Skeletal muscle tissue (tissue), 4 donors: Measurements from ENCODE around the gene PHF19. TPM values are rescaled to one million over a fixed set of nuclear protein-coding genes. Genes with fewer than 3 reads are reported as not detected.

Experiments
- H3K27ac ChIP-seq: one replicate; pipeline ENCODE4 v1.7.0; 2013; ENCODE audit warnings: mild to moderate bottlenecking, low read depth, low read length, inconsistent platforms
- H3K27me3 ChIP-seq, 3 donors: one replicate each; pipeline ENCODE4 v1.7.0; 2013; ENCODE audit warnings: low read length in 3 of 3; ENCODE audit not compliant: control insufficient read depth in 3 of 3, insufficient read depth in 3 of 3
- H3K36me3 ChIP-seq, 3 donors: one replicate each; pipeline ENCODE4 v1.7.0; 2013; ENCODE audit warnings: low read length in 3 of 3; ENCODE audit not compliant: control insufficient read depth in 3 of 3, insufficient read depth in 3 of 3
- H3K4me1 ChIP-seq, 3 donors: one replicate each; pipeline ENCODE4 v1.7.0; 2013; ENCODE audit warnings: low read length in 3 of 3, mild to moderate bottlenecking in 3 of 3; ENCODE audit not compliant: control insufficient read depth in 3 of 3, insufficient read depth in 3 of 3
- H3K4me3 ChIP-seq, 3 donors: one replicate each; pipeline ENCODE4 v1.7.0; 2013; ENCODE audit warnings: low read length in 3 of 3
- H3K9ac ChIP-seq, 3 donors: one replicate each; pipeline ENCODE4 v1.7.0; 2013; ENCODE audit warnings: low read length in 3 of 3, mild to moderate bottlenecking in 3 of 3, moderate library complexity in 2 of 3, low read depth in 1 of 3
- H3K9me3 ChIP-seq, 3 donors: one replicate each; pipeline ENCODE4 v1.7.0; 2013; ENCODE audit warnings: low read length in 3 of 3; ENCODE audit not compliant: control insufficient read depth in 3 of 3
- total RNA-seq: library from RNA; depleted of rRNA; stranded (reverse); fragments of >200 nt; gene quantifications from one replicate; pipeline ENCODE4 v1.2.3, GENCODE V29; 2014
- donor health status: Osteomylitis.

The PHF19 gene
- total RNA-seq, 1 donor from 2014 or later = 14.1 TPM

DNA sequence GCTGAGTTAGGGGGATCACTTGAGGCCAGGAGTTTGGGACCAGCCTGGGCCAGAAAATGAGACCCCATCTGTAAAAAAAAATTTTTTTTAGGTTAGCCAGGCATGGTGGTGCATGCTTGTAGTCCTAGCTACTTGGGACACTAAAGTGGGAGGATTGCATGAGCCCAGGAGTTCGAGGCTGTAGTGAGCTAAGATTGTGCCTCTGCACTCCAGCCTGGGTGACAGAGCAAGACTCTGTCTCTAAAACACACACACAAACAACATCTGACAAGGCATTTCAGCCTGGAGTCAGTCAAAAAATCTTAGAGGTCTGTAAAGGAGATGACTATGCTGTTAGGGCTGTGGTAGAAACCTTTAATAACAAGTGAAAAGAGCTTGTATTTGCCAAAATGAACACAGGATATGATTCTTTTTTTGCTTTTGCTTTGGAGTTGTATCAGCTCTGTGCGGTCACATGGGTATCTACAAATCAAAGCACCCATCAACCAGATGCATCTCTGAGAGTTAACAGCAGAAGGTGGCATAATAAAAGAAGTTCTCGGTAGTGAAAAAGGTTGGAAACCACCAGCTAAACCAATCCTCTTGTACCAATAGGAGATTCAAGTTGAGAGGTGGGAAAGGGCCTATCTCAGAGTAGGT is 30.6 kb downstream of the PHF19 start:
- no peak overlapping the region for H3K9ac ChIP-seq
- no peak overlapping the region for H3K27ac ChIP-seq
- H3K27me3 ChIP-seq = no peaks in the 10 kb centered on the region
- H3K9me3 ChIP-seq = no peaks in the 10 kb centered on the region
- H3K4me1 ChIP-seq = peaks cover 13 to 20% (median 14%) of the 10 kb centered on the region in 3 donors
- peaks cover 0 to 8% (median 3%) of the 10 kb centered on the region in 3 donors for H3K36me3 ChIP-seq
- H3K4me3 ChIP-seq = no peak overlapping the region

DNA sequence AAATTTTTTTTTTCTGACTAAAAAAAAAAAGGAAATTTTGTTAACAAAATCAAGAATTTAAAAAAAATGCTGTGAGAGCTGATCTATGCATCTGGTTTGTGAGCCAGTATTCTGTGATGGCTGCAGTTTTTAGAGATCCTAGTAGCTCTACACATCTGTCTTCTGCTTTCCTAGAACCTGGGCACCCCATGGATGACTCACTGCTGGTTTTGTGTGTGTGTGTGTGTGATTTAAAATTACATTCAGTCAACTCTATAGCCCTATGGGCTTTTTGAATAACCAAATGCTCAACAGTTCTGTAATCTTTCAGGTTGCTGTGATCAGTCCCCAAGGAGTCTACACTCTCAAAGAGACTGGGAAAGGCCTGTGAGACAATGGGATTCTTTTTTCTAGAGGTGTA is 31.7 kb downstream of the PHF19 start:
- H3K36me3 ChIP-seq = peaks cover 0 to 5% (median 3%) of the 10 kb centered on the region in 3 donors
- no peaks in the 10 kb centered on the region for H3K9me3 ChIP-seq
- no peak overlapping the region for H3K27ac ChIP-seq

DNA sequence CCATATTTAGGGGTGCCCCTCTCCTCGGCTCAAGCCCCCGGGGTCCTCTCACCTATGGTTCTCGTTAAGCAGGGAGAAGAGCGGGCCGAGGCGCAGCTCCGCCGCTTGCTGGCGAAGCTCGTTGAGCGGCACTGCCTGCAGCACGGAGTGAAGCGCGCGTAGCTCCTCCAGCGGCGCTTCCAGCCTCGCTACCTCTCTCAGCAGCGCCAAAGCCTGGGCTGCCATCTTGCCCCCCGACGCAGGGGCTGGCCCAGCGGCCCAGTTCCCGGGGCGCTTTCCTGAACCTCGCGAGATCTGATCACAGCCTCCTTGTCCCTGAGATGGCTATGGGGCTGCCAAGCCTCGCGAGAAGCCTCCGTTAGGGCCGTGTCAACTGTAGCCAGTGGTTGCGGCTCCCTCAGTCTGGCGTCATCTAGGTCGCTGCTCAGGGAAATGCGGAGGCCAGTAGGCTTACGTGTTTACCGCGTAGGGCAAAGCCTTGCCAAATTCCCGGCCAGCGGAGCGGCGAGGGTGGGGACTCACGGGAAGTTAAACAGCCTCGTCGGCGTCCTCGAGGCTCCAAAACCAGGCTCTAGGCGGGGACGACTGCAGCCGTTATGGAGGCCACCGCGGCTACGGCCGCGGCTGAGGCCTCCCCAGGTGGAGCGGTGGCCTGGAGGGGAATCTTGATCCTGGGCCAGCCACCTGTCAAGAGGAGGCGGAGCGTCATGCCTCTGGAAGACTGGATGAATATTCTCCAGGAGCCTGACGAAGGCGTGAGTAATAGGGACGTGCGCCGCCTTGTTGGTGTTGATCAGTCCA is 34.1 kb downstream of the PHF19 start, which contains the start of gene PSMD5:
Gene PSMD5 (minus strand): TSS at position 238 of the 801 bp plus-strand sequence. CDS start 13 bp downstream, at position 225.
- H3K9ac ChIP-seq = peak within 1 kb of the TSS; percentile 83 to 99 (median 89)
- peak within 1 kb of the TSS; percentile 95 for H3K27ac ChIP-seq
- H3K4me3 ChIP-seq = peak within 1 kb of the TSS; percentile 77 to 94 (median 92)
- H3K9me3 ChIP-seq = no peaks in the 10 kb centered on the region
- H3K4me1 ChIP-seq = peaks cover 13 to 20% (median 14%) of the 10 kb centered on the region in 3 donors
- H3K27me3 ChIP-seq = no peaks in the 10 kb centered on the region
- peaks cover 0 to 4% (median 3%) of the 10 kb centered on the region in 3 donors for H3K36me3 ChIP-seq

More for the DNA sequence above, 31.7 kb downstream of the PHF19 start:
- Histone ChIP-seq H3K4me1 (peaks cover 13 to 20% (median 14%) of the 10 kb centered on the region in 3 donors), H3K27me3 (no peaks in the 10 kb centered on the region), H3K9ac (no peak overlapping the region), H3K4me3 (no peak overlapping the region)

DNA sequence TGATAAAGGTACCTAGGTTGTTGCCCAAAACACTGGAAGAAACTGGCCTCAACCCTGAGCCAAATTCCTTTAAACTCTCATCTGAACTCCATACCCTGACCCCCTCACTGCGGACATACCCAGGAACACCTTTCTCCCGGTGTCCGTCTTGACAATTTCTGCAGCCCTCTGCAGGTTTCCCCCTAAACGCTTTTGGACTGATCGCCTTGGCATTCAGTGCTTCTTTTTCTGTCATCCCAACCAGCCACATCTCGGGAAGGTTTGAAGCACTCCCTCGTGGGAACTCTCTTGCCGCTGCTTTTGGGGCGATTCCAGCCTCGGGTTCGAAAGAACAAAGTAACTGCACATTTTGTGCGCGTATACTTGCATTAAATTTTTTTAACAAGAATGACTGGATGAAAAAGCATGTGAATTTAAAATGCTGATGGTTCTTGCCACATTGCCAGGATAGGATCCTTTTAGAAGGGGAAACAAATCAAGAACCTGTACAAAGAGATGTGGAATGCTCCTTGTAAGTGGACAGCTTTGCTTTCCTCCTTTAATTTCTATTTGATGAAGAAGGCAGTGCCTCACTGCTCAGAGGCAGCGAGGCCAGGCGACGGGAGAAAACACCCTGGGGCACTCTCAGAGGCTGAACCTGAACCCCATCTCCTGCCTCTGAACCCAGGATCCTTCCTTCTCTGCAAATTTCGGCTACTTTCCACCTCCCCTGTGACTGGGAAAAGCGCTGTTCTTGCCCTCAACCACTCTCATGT is 34.9 kb downstream of the PHF19 start:
- no peaks in the 10 kb centered on the region for H3K27me3 ChIP-seq

DNA sequence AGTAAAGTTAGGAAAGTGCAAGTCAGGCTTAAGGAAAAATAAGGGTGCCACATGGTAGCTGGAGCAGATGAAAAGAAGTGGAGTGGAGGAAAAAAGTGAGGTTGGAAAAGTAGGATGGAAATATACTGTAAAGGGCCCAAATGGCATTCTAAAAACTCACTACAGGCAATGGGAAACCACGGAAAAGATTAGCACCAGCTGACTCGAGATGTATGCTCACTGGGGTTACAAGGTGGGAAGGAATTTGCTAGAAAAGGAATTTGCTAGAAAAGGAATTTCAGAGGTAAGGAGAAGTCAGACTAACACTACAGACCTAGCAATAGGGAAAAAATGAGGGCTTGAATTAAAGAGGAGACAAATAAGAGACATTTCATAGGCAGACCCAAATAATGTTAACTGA is 37.8 kb downstream of the PHF19 start:
- Histone ChIP-seq H3K9ac (no peak overlapping the region), H3K36me3 (peaks cover 0 to 8% (median 1%) of the 10 kb centered on the region in 3 donors), H3K4me1 (peaks cover 13 to 17% (median 14%) of the 10 kb centered on the region in 3 donors), H3K27ac (no peak overlapping the region), H3K27me3 (no peaks in the 10 kb centered on the region), H3K4me3 (no peak overlapping the region), H3K9me3 (no peaks in the 10 kb centered on the region)

More for the DNA sequence above, 34.9 kb downstream of the PHF19 start:
- Histone ChIP-seq H3K4me3 (peak overlapping the region; percentile 77 to 94 (median 92)), H3K27ac (peak overlapping the region; percentile 95), H3K36me3 (peaks cover 0 to 4% (median 0%) of the 10 kb centered on the region in 3 donors), H3K9me3 (no peaks in the 10 kb centered on the region), H3K9ac (peak overlapping the region; percentile 83 to 99 (median 89)), H3K4me1 (peaks cover 13 to 20% (median 14%) of the 10 kb centered on the region in 3 donors)

DNA sequence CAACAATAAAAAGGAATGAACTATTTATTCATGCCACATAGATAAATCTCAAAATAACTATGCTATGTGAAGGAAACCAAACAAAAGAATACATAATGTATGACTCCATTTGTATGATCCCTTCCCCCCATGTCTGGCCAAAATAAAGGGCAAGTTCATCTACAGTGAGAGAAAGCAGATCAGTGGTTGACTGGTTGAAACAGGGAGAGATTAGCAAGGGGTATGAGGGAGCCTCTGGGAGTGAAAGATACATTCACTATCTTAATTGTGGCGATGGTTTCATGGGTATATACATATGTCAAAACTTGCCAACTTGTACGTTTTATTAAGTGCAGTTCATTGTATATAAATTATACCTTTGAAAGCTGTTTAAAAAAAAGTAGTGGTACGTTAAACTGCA is 39.1 kb downstream of the PHF19 start:
- peaks cover 7 to 11% (median 7%) of the 10 kb centered on the region in 3 donors for H3K4me1 ChIP-seq
- no peaks in the 10 kb centered on the region for H3K9me3 ChIP-seq
- peaks cover 1 to 9% (median 4%) of the 10 kb centered on the region in 3 donors for H3K36me3 ChIP-seq
- H3K9ac ChIP-seq = no peak overlapping the region
- H3K4me3 ChIP-seq = no peak overlapping the region
- H3K27ac ChIP-seq = no peak overlapping the region
- no peaks in the 10 kb centered on the region for H3K27me3 ChIP-seq

DNA sequence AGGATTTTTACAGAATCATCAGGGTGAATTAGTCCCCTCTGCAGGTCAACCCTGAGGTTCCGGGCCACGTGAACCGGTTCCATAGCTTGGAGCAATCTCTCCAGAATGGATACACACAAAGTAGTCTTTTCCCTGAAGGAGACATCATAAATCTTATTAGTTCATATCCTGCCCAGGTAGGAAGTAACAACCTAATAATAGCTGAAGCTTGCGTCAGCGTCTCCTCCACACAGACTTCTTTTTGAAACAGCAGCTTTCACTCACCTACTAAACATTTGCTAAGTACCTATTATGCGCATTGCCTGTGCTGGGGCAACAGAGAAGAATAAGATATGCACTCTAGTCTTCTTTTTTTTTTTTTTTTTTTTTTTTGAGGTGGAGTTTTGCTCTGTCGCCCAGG is 43.7 kb downstream of the PHF19 start:
- Histone ChIP-seq H3K4me3 (no peak overlapping the region), H3K9me3 (no peaks in the 10 kb centered on the region), H3K4me1 (no peaks in the 10 kb centered on the region), H3K27ac (no peak overlapping the region), H3K27me3 (no peaks in the 10 kb centered on the region), H3K9ac (no peak overlapping the region), H3K36me3 (peaks cover 20 to 40% (median 30%) of the 10 kb centered on the region in 3 donors)

DNA sequence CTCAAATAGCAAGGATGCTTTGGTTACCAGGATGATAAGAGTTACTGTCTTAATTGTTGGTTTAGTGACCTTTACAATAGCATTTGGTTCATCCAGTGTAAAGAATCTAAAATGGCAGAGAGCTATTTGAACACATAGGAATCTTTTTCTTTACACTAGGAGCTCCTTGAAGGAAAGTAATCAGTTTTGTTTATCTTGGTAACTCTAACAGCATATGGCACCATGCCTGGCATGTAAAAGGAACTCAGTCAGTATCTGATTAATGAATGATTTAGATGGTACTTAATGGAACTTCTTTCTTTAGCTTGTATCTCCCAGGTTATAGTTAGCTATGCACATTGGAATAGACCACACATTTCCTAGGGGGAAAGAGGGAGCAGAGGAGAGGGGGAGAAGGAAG is 44.2 kb downstream of the PHF19 start:
- H3K9me3 ChIP-seq = no peaks in the 10 kb centered on the region
- H3K4me3 ChIP-seq = no peak overlapping the region
- peaks cover 20 to 40% (median 31%) of the 10 kb centered on the region in 3 donors for H3K36me3 ChIP-seq
- no peak overlapping the region for H3K27ac ChIP-seq
- H3K4me1 ChIP-seq = no peaks in the 10 kb centered on the region
- no peak overlapping the region for H3K9ac ChIP-seq
- H3K27me3 ChIP-seq = no peaks in the 10 kb centered on the region

DNA sequence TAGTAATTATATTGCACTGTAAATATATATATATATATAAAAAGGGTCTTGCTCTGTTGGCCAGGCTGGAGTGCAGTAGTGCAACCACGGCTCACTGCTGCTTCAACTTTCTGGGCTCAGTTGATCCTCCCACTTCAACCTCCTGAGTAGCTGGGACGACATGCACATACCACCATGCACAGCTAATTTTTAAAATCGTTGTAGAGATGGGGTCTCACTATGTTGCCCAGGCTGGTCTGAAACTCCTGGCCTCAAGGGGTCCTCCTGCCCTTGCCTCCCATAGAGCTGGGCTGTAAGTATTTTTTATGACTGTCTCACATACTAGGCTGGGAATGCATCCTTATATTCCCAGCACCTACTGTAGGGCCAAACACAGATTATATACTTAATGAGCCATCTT is 46.1 kb downstream of the PHF19 start:
- Histone ChIP-seq H3K36me3 (peaks cover 23 to 50% (median 40%) of the 10 kb centered on the region in 3 donors), H3K27me3 (no peaks in the 10 kb centered on the region), H3K4me1 (no peaks in the 10 kb centered on the region), H3K9ac (no peak overlapping the region), H3K9me3 (no peaks in the 10 kb centered on the region), H3K4me3 (no peak overlapping the region), H3K27ac (no peak overlapping the region)
